NCI-H1436 (cell line): ENCODE results near the gene MAP6.
A peak's percentile ranks its signal among the peaks of the same experiment; 100 is the strongest.

Source experiments
- DNase-seq: peaks from one replicate; lab custom pipeline; 2025; lab: John Stamatoyannopoulos, UW

The MAP6 gene

DNA sequence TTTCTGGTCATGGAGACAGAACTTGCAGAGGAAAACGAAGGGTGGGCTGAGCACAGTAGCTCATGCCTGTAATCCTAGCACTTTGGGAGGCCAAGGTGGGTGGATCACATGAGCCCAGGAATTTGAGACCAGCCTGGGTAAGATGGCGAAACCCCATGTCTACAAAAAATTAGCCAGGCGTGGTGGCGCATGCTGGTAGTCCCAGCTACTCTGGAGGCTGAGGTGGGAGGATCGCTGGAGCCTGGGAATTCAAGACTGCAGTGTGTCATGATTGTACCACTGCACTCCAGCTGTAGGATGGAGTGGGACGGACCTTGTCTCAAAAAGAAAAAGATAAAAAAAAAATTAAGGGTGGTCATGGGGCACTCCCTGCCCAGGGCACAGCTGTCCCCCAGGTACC, 100.9 kb downstream of the MAP6 start:
- no peak for DNase-seq

DNA sequence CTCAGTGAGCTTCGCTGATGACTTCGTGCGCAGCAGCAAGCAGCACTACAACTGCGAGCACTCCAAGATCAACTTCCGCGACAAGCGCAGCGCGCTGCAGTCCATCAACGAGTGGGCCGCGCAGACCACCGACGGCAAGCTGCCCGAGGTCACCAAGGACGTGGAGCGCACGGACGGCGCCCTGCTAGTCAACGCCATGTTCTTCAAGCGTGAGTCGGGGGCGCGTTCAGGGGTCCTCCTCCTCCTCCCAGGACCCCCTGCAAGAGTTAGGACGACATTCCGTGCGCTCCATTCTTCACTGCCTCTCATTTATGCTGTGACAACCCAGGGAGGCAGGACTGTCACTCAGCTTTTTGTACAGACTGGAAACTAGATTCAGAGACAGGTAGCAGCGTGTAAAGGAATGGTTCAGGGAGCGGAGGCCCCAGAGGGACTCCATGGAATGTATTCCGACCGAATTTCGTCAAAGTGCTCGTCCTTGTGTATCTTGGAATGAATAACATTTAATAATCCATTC, 102.0 kb downstream of the MAP6 start:
- no peak for DNase-seq

DNA sequence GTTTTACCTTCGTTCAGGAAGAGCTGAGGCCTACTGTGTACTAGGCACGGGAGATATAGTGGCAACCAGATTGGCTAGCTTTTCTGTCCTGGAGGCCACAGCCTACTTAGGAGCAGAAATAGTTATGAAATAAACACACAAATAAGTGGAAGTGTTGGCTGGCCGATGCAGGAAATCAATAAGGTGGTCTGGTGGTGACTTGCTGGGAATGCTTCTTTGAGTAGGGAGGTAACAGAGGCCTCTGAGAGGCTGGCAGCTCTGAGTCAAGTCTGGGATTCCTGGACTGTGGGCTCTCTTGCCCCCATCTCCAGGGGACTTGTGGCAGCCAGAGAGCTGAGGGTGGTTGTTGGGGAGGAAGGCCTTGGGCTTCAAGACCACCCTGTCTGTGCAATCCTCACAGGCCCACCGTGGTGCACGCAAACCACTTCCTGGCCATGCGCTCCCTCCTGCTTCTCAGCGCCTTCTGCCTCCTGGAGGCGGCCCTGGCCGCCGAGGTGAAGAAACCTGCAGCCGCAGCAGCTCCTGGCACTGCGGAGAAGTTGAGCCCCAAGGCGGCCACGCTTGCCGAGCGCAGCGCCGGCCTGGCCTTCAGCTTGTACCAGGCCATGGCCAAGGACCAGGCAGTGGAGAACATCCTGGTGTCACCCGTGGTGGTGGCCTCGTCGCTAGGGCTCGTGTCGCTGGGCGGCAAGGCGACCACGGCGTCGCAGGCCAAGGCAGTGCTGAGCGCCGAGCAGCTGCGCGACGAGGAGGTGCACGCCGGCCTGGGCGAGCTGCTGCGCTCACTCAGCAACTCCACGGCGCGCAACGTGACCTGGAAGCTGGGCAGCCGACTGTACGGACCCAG, 102.7 kb downstream of the MAP6 start:
- no peak for DNase-seq

- DNase-seq: no peak
These were observed 103.5 kb downstream of the MAP6 start for GRCh38 chr11:75565221-75565814.

DNA sequence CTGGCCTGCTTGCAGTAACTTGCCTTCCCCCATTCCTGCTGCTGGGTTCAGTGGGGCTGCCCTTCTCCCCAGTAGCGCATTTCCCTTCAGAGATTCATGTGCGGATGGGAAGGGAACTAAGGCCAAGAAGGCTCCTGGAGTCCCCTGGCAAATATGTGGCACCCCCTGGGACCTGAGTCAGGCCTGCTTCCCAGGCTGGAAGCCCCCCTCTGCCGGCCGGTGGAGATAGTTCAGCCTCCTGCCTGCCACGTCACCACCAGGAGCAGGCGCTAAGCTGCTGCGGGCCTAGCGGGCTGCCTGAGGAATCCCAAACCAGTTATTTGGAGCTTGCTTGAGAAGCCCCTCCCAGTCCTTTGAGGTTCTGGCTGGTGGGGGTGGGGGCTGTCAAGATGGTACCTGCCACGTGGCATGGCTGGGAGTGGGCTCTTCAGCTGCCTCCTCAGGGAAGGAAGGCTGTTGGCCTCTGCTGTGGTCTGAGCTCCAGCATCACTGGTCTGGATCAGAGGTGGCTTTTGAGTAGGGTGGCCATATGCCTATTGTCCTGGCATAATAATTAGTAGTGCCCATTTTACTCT, 104.8 kb downstream of the MAP6 start:
- DNase-seq: no peak

DNA sequence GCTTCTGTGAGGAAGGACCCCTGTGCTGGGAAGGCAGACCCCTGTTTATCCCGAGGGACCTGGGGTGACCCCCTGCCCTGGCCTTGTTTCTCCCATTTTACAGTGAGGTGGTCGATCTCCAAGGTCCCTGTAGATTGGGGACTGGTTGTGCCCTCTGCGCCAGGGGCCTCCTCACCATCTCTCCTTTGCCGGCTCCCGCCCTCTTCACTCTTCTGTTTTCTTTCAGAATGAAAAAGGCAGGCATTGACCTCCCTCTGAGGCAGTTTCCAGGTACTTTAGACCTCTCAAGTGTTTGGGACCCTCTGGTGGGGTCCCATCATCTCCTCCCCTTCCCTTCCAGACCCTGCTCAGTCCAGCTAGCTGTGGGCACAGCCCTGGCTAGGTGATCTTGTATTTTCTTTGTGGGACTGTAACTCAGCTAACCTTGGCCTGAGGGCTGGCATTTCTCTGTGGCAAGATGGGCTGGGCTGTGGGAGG, 105.3 kb downstream of the MAP6 start:
- DNase-seq: no peak

DNA sequence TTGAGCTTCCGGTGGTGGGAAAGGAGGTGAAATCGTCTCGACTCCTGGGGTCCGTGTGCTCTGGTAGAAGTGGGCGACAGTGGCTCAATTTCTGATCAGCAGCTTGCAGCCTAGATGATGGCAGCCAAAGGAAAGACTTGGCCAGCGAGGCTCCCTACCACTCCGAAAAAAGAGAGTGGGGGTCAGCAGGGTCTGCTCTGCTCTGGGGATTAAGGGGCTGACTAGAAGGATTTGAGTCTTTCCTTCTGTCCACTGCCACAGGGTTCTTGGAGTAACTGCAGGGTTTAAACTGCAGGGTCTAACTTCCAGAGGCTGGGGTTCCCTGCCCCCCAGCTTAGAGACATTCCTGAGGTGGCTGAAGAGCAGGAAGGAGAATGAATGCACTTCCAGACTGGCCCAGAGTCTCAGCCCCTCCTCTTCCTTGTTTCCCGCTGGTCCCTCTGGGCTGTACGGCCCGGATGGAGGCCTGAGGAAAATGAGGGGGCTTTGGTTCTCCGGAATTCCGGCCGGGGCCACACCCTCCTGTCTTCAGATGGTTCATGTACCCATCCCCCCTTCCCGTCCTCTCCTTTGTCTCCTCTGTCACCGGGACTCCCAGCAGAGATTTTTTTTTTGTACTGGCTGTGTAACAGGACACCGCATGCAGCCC, 105.9 kb downstream of the MAP6 start:
- DNase-seq: no peak

GRCh38 chr11:75562048-75562835, 106.6 kb downstream of the MAP6 start, which contains the start of gene SERPINH1:
TSS of gene SERPINH1 (plus strand) at chr11:75562253. CDS start at chr11:75566350, 4,097 bp downstream.
- peak; percentile 65 for DNase-seq

DNA sequence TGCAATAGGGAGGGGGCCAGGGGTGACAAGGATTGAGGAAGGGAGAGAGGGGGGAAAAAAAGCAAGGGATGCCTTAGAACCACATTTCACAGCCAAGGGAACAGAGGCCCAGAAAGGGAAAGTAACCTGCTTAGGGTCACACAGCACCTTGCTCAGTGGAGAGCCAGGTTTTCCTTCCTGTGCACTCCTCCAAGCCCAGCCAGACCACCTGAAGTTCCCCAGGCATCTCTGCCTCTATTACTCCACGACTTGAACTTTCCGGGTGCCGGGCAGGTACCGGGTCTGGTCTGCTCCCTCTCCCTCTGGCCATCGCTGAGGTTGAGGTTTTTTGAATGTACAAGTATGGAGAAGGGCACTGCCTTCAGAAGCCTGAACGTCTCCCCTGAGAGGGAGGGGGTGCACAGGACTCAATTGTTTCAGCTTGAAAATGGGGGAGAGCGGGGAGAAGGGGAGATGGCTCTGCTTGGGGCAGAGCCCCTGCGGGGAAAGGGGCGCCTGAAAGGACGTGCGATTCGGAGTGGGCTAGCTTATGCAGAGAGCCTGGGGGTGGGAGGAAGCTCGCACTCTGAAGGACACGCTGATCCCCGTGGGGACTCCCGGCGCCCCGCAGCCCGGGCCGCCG, 107.3 kb downstream of the MAP6 start:
- DNase-seq: no peak

- DNase-seq: no peak
These were observed 108.2 kb downstream of the MAP6 start for GRCh38 chr11:75560644-75561043.

GRCh38 chr11:75558939-75559843, 109.6 kb downstream of the MAP6 start:
- no peak for DNase-seq

DNA sequence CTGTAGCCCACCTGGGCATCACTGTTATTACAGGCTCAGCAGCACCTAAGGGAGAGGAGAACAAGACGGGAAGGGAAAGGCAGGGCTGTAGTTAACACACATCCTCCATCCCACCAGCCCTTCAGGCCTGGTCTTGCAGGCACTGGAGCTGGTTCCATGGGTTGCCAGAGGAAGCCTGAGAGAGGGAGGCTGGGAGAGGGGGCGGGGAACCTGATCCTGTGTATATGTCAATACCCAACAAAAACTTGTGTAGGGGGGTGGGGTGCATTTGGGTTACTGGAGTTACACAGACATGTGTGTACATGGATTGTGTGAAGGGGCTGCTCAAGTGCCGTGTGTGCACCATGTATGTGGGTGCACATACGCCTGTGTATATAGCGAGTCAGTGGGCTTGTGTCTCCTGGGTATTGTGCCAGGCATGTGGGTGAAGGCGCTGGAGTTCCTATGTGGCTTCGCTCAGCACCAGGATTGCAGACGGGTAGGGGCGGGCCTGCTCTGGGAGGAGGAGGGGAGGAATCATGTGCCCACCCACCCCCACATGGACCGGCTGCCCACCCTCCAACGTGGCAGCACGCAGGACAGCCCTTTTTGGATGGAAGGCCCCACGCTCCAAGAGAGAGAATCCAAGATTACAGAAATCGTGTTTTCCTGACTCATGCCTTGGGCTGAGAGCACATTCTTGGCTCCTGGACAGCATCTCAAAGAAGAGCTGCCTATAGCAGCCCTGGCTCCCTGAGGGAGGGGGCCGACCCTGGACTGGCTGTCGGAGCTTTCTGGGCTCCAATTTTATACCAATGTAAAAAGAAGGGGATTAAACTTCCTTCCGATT, 111.0 kb downstream of the MAP6 start:
- no peak for DNase-seq

DNA sequence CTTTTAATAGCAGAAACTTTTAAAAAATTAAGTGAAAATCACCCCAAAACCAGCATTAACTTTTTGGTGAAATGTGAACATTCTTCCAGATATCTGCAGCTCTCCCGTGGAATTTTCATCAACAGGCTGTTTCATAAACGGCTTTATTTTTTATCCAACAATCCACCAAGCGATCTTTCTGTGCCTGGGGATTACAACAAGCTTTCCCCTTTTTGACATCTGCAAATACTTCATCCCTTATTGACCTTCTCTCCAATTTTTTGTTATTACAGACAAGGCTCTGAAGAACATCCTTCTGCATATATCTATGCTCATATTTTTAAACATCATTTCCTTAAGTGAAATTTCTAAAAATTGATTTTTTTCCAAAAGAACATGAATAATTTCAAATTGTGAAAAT, 112.6 kb downstream of the MAP6 start:
- DNase-seq: no peak

GRCh38 chr11:75555079-75555811, 113.6 kb downstream of the MAP6 start:
- DNase-seq: no peak

DNA sequence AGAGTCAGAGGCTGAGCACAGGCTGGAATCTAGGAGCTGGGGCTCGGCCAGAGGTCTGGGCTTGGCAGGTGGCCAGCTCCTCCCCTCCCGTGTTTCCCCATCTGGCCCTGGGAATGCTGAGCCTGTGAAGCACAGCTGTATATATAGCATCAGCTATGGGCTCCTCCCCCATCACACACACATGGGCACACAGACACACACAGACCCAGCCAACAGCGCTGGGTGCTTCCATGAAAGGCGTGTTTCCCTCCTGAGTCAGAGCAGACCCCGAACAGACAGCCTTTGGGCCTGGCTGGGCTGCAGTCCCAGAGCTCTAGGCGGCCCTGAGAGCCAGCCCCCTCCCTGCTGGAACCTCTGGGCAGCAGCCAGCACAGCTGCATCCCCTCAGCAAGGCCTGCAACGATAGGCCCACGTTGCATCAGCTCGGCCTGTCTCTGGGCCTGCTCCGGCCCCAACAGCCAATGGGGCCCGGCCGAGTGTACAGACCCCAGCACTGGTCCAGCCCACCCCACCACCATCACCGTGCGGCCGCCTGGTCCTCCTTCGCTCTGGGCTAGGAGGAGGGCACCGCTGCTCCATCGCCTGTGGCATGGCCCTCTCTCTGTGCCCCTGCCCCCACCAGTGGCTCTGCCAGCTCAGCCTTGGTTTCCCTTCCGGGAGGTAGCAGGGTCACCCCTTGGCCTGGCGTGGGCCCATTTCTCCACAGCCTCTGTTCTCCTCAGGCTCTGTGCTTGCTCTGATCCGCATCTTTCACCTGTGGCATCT, 114.4 kb downstream of the MAP6 start:
- DNase-seq: no peak

DNA sequence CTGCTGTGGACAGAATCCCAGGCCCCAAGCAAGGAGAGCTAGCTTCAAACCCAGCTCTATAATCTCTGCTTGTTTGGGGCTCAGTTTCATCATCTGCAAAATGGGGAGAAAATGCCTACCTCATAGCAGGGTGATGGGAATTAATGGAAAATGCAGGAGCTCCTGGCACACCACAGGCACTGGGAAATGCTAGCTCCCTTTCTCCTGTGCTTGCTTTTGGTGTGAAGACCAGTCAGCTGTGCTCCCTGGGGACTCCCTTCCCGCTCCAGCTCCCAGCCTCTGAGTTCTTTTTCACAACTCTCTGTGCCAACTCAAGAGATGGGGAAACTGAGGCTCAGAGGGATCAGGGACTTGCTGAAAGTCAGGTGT, 115.0 kb downstream of the MAP6 start:
- DNase-seq: no peak

DNA sequence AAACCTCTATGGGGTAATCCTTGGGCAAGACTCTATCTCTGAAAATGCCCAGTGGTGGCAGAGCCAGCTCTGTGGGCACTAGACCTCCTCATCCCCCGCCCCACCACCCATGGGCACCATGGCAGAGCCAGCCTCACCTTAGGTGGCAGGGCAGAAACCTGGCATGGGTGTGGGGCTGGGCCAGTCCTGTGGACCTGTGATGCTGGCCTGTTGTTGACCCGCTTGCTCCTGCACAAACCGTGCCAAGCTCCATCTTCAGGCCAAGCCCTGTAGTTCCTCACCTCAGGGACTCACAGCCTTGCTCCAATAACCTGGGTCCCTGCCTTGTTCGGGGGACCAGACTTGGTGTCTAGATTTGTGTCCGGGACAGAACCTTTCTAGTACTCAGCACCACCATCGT, 115.7 kb downstream of the MAP6 start:
- no peak for DNase-seq
